Activated naive CD4-positive, alpha-beta T cell treated with anti-CD3 and anti-CD28 coated beads, Interleukin-2, amount 10 ng/mL, durations not matched to agents 7 days and 5 days (primary cell): ENCODE measurements around the gene PHETA2.
"Not testable (repeated sequence)": the region's sequence is repeated elsewhere in the genome, so short reads cannot be mapped to it uniquely, and the experiment has no call there.

ENCODE experiments used
- CTCF ChIA-PET: fragments of 350-600 bp; sonication (Branson Sonifier 250); formaldehyde crosslinking; loops from one replicate; lab custom pipeline; 2021; ENCODE audit warnings: antibody characterized with exemption; lab: Charles Lee
- DNase-seq: peaks from one replicate; pipeline ENCODE4 v3.0.0-alpha.2; 2020
- H3K27ac Mint-ChIP-seq: one replicate; pipeline ENCODE4 v1.8.0; 2021; ENCODE audit warnings: mild to moderate bottlenecking, moderate library complexity, mixed read lengths
- H3K27me3 Mint-ChIP-seq: one replicate; pipeline ENCODE4 v1.8.0; 2021; ENCODE audit warnings: mild to moderate bottlenecking, mixed read lengths
- H3K36me3 Mint-ChIP-seq: one replicate; pipeline ENCODE4 v1.8.0; 2021; ENCODE audit warnings: mixed read lengths
- H3K4me1 Mint-ChIP-seq: one replicate; pipeline ENCODE4 v1.8.0; 2021; ENCODE audit warnings: mixed read lengths
- H3K4me3 Mint-ChIP-seq: one replicate; pipeline ENCODE4 v1.8.0; 2021; ENCODE audit warnings: mild to moderate bottlenecking, moderate library complexity, mixed read lengths
- H3K9me3 Mint-ChIP-seq: one replicate; pipeline ENCODE4 v1.8.0; 2021; ENCODE audit warnings: mixed read lengths

Gene PHETA2

GRCh38 chr22:42064629-42065028 lies 9.4 kb upstream of the PHETA2 start:
- CTCF ChIA-PET, result interaction anchor here (1.0 to 1.3 kb wide), 2 partner anchors 20 to 52 kb away, joined by 3 to 4 read pairs; no protein-coding TSS in a partner anchor
- Mint-ChIP-seq H3K9me3 (no peaks in the 10 kb centered on the region), H3K27ac (no peak overlapping the region), H3K36me3 (peaks cover 63% of the 10 kb centered on the region), H3K4me1 (peaks cover 13% of the 10 kb centered on the region), H3K27me3 (no peaks in the 10 kb centered on the region), H3K4me3 (no peak overlapping the region)
- DNase-seq, result no peak

- Mint-ChIP-seq H3K27me3 (no peaks in the 10 kb centered on the region), H3K9me3 (no peaks in the 10 kb centered on the region), H3K36me3 (peaks cover 54% of the 10 kb centered on the region), H3K27ac (no peak overlapping the region), H3K4me3 (no peak overlapping the region), H3K4me1 (peaks cover 21% of the 10 kb centered on the region)
- DNase-seq, result no peak
- CTCF ChIA-PET, result interaction anchor here (1.0 to 1.3 kb wide), 2 partner anchors 21 to 53 kb away, joined by 3 to 4 read pairs; no protein-coding TSS in a partner anchor
Measured at GRCh38 chr22:42065438-42066125, 8.5 kb upstream of the PHETA2 start.

GRCh38 chr22:42066126-42066761 lies 7.8 kb upstream of the PHETA2 start:
- no peak for DNase-seq
- no peak overlapping the region for H3K27ac Mint-ChIP-seq
- H3K4me1 Mint-ChIP-seq, result peaks cover 27% of the 10 kb centered on the region
- CTCF ChIA-PET, result no interaction called here
- H3K4me3 Mint-ChIP-seq, result no peak overlapping the region
- no peaks in the 10 kb centered on the region for H3K9me3 Mint-ChIP-seq
- H3K36me3 Mint-ChIP-seq, result peaks cover 47% of the 10 kb centered on the region
- H3K27me3 Mint-ChIP-seq, result no peaks in the 10 kb centered on the region

GRCh38 chr22:42066937-42067336 lies 7.1 kb upstream of the PHETA2 start:
- Mint-ChIP-seq H3K4me3 (no peak overlapping the region), H3K27me3 (no peaks in the 10 kb centered on the region), H3K4me1 (peaks cover 34% of the 10 kb centered on the region), H3K9me3 (no peaks in the 10 kb centered on the region), H3K36me3 (peaks cover 43% of the 10 kb centered on the region), H3K27ac (no peak overlapping the region)
- CTCF ChIA-PET, result no interaction called here
- DNase-seq, result no peak

- CTCF ChIA-PET, result no interaction called here
- H3K36me3 Mint-ChIP-seq, result peaks cover 38% of the 10 kb centered on the region
Measured at GRCh38 chr22:42067671-42068251, 6.3 kb upstream of the PHETA2 start.

GRCh38 chr22:42068291-42068690 lies 5.8 kb upstream of the PHETA2 start:
- no peak overlapping the region for H3K4me3 Mint-ChIP-seq

More at GRCh38 chr22:42067671-42068251, 6.3 kb upstream of the PHETA2 start:
- Mint-ChIP-seq H3K27ac (no peak overlapping the region), H3K4me3 (no peak overlapping the region), H3K9me3 (no peaks in the 10 kb centered on the region), H3K27me3 (no peaks in the 10 kb centered on the region), H3K4me1 (peaks cover 39% of the 10 kb centered on the region)
- DNase-seq, result no peak

GRCh38 chr22:42069801-42070516 lies 4.1 kb upstream of the PHETA2 start:
- H3K4me1 Mint-ChIP-seq, result peaks cover 54% of the 10 kb centered on the region
- no peaks in the 10 kb centered on the region for H3K27me3 Mint-ChIP-seq
- CTCF ChIA-PET, result interaction anchor here (0.8 kb wide), 1 partner anchor 101 kb away, joined by 3 read pairs; no protein-coding TSS in a partner anchor
- DNase-seq, result no peak
- no peaks in the 10 kb centered on the region for H3K9me3 Mint-ChIP-seq
- H3K36me3 Mint-ChIP-seq, result peaks cover 30% of the 10 kb centered on the region
- peak overlapping the region; percentile 85 for H3K4me3 Mint-ChIP-seq
- peak overlapping the region; percentile 92 for H3K27ac Mint-ChIP-seq

More at GRCh38 chr22:42068291-42068690, 5.8 kb upstream of the PHETA2 start:
- CTCF ChIA-PET, result no interaction called here
- Mint-ChIP-seq H3K4me1 (peaks cover 43% of the 10 kb centered on the region), H3K36me3 (peaks cover 34% of the 10 kb centered on the region), H3K27me3 (no peaks in the 10 kb centered on the region), H3K9me3 (no peaks in the 10 kb centered on the region), H3K27ac (no peak overlapping the region)
- DNase-seq, result no peak

- Mint-ChIP-seq H3K4me1 (peaks cover 55% of the 10 kb centered on the region), H3K27ac (peak within 1 kb of the TSS; percentile 92)
Measured at GRCh38 chr22:42070517-42071422, 3.3 kb upstream of the PHETA2 start, which contains the start of gene NAGA. NAGA (minus strand) TSS chr22:42070812; CDS start chr22:42070297, 515 bp downstream.

GRCh38 chr22:42071508-42071907 lies 2.5 kb upstream of the PHETA2 start:
- H3K4me3 Mint-ChIP-seq, result peak overlapping the region; percentile 85
- DNase-seq, H3K27me3 Mint-ChIP-seq, CTCF ChIA-PET, H3K9me3 Mint-ChIP-seq: not testable (repeated sequence)
- H3K36me3 Mint-ChIP-seq, result peaks cover 20% of the 10 kb centered on the region
- peaks cover 55% of the 10 kb centered on the region for H3K4me1 Mint-ChIP-seq
- peak overlapping the region; percentile 92 for H3K27ac Mint-ChIP-seq

More at GRCh38 chr22:42070517-42071422, 3.3 kb upstream of the PHETA2 start, which contains the start of gene NAGA:
- DNase-seq, result peak; percentile 98
- CTCF ChIA-PET, result interaction anchor here (0.8 kb wide), 1 partner anchor 102 kb away, joined by 3 read pairs; no protein-coding TSS in a partner anchor
- H3K27me3 Mint-ChIP-seq, result no peaks in the 10 kb centered on the region
- peak within 1 kb of the TSS; percentile 85 for H3K4me3 Mint-ChIP-seq
- H3K36me3 Mint-ChIP-seq, result peaks cover 23% of the 10 kb centered on the region
- no peaks in the 10 kb centered on the region for H3K9me3 Mint-ChIP-seq

GRCh38 chr22:42072606-42073330 lies 1.3 kb upstream of the PHETA2 start:
- CTCF ChIA-PET, result interaction anchor here (1.4 kb wide), 1 partner anchor 105 kb away, joined by 6 read pairs; no protein-coding TSS in a partner anchor

GRCh38 chr22:42073621-42074041 lies 417 bp upstream of the PHETA2 start:
- Mint-ChIP-seq H3K9me3 (no peaks in the 10 kb centered on the region), H3K27me3 (no peaks in the 10 kb centered on the region), H3K36me3 (peaks cover 7% of the 10 kb centered on the region), H3K4me1 (peaks cover 56% of the 10 kb centered on the region), H3K4me3 (peak overlapping the region; percentile 64), H3K27ac (peak overlapping the region; percentile 79)
- no peak for DNase-seq
- CTCF ChIA-PET, result interaction anchor here (1.4 kb wide), 1 partner anchor 106 kb away, joined by 6 read pairs; no protein-coding TSS in a partner anchor

More at GRCh38 chr22:42072606-42073330, 1.3 kb upstream of the PHETA2 start:
- Mint-ChIP-seq H3K36me3 (peaks cover 13% of the 10 kb centered on the region), H3K27me3 (no peaks in the 10 kb centered on the region), H3K27ac (no peak overlapping the region), H3K4me3 (peak overlapping the region; percentile 64), H3K9me3 (no peaks in the 10 kb centered on the region), H3K4me1 (peaks cover 55% of the 10 kb centered on the region)
- no peak for DNase-seq
